T-helper 9 cell (primary cell): ENCODE data around the gene SMIM10L1.

Experiments used
- DNase-seq: peaks from one replicate; pipeline ENCODE4 v3.0.0-alpha.2; 2020
- total RNA-seq, 2 donors: gene quantifications; one replicate each; lab custom pipeline; 2026; lab: John Stamatoyannopoulos, UW

SMIM10L1 gene
- total RNA-seq = 27.8 to 32.7 reads per million in 2 donors

DNA sequence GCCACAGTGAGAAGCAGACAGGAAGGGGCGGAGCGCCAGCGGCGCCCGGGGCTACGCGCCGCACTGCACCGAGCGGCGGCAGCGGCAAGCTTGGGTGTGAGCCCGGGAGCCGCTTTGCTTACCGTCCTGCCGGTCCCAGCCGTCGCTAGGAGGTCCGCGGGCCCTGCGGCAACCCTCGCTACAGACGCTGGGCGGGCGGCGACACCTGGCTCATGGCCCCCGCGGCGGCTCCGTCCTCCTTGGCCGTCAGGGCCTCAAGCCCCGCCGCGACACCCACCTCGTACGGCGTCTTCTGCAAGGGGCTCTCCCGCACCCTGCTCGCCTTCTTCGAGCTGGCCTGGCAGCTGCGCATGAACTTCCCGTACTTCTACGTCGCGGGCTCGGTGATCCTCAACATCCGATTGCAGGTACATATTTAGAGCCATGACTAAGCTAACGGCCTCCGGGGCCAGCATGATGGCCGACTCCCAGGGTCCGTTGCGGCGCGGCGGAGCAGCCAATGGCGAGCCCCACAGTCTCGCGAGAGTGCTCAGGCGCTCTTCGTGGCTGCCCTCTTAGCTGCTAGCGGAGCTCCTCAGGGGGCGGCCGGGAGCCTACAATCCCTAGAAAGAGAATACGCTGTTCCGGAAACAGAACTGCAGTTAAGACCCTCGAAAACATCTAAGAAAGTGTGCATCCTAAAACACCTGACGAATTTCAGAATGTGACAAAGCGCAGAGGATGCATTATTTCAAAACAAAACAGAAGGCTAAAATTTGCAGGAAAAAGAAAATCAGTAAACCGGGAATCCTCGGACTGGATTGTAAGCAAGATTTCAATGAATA, at the start of gene SMIM10L1:
TSS of gene SMIM10L1 (plus strand) at position 50 of the 824 bp plus-strand sequence. CDS start at position 213, 163 bp downstream.
- DNase-seq = peak; percentile 81

GRCh38 chr12:11130382-11130781, 40.6 kb upstream of the SMIM10L1 start:
- no peak for DNase-seq

DNA sequence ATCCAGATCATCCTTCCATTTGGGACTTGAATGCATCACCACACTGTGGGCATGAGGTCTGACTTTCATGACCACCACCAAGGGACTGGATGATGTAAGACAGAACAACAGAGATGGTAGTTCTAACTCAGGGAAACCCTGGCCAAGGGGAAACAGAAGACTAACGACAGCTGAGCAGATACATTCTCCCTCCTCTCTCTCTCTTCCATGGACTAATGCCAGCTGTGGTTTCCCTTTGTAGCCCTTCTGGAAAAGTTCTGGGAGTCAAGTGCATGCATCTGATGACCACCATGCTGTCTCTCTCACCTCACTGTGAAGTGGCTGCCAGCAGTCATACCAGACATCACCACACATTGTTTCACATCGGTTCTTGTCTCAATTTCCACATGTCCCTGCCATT, 40.0 kb upstream of the SMIM10L1 start:
- no peak for DNase-seq

DNA sequence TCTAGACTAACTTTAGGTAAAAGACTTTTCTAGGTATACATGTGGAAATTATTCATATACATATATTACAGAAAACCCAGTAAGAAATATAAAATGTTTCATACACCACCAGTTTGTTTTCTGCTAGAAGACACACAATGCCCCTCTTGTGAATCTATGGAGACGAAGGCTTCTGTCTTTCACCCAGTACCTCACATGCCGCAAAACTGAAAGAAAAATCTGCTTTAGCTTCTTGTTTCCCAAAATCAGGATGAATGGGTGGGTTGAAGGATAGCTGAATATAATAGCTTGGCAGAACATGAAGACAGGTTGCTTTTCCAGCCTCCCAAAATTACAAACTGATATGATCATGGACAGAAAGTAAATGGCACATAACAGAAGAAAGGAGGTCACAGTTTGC, 37.8 kb upstream of the SMIM10L1 start:
- DNase-seq = no peak

DNA sequence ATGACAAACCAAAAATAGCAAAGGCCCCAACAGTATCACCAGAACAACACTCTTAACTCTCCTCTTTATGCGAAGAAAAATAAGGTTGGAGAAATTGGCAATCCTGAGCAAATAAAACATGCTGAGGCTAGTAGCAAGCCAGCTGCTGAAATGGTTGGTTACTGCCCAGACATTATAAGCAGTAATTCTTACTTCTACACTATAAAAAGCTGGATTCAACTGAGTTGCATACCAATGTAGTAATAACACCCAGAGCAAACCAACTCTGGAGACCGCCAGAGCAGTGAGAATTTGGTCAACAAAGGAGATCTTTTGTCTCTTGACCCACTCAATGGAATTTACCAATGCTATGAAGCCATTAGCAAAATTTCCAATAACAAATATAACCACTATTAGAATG, 37.2 kb upstream of the SMIM10L1 start:
- no peak for DNase-seq

DNA sequence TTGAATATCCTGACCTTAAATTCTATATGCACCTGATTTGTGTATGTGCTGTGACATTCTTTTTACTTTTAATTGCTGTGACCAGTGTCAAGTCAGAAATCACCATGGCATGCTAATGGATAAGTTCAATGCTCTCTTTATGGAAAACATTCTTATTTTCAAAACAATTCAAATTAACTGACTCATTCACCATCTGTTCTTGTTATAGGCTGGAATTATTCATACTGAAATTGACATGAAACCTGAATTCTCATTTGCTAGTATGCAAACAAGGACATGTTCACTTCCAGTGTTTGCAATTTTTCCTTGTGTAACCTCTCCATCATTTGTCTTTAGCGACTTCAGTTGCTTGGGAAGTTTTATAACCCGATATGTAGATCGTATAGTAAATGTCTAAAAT, 36.7 kb upstream of the SMIM10L1 start, which contains the start of gene TAS2R30:
TSS of gene TAS2R30 (minus strand) at position 340 of the 400 bp plus-strand sequence. CDS start 400 bp downstream, outside the sequence.
- no peak for DNase-seq

DNA sequence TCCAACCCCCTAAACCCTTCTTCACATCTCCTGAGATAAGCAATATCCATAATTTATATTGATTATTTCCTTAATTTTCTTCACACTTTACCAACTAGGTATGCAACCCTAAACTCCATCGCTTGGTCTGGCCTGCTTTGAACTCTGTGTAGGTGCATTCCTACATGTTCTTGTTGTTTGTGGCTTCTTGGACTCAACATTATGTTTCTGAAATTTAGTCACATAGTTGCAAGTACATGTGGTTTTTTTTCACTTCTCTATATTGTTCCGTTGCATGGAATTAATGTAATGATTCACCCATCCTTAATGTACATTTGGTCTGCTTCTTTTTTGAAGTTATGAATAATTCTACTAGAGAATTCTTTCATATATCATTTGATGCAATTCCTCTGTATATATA, 34.9 kb upstream of the SMIM10L1 start:
- DNase-seq = no peak

- DNase-seq = no peak
Measured at GRCh38 chr12:11143352-11143751, 27.6 kb upstream of the SMIM10L1 start.

DNA sequence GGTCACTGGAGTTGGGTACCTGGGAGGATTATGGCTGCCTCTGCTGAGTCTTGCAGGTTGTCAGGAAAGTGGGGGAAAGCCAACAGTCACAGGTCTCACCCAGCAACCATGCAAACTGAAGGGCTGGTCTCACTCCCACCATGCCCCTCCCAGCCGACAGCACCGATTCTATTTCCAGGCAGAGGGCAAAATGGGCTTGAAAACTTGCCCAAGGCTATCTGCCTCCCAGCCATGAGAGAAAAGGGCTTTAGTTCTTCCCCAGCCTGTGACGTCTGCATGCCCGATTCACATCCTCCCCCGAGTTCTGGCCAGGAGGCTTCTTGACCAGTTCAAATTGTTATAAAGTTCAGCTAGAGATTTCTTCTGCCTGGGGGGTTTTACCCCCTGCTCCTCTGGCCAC, 26.7 kb upstream of the SMIM10L1 start:
- no peak for DNase-seq

- DNase-seq = no peak
Measured at GRCh38 chr12:11147420-11147819, 23.6 kb upstream of the SMIM10L1 start.

GRCh38 chr12:11150832-11151231, 20.2 kb upstream of the SMIM10L1 start:
- no peak for DNase-seq

GRCh38 chr12:11152725-11153124, 18.3 kb upstream of the SMIM10L1 start:
- DNase-seq = no peak

GRCh38 chr12:11154400-11154925, 16.5 kb upstream of the SMIM10L1 start:
- DNase-seq = no peak

- DNase-seq = no peak
Measured at GRCh38 chr12:11158885-11159444, 12.0 kb upstream of the SMIM10L1 start.

DNA sequence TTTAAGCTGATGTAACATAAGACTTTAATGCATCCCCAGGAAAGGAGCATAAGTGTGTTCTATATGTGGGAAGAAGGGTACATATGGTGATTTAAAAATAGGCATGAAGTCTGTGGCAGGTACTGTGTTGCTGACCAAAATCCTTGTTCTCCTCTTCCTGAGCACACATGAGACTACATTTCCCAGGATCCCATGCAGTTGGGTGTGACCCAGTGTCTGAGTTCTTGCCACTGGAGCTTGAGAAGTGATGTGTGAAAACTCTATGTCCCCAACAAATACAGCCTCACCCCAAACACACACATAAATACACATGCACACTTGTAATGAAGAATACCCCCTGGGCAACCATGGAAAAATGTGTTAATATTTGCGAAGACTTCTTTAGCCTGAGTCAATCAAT, 8.5 kb upstream of the SMIM10L1 start:
- DNase-seq = no peak

- no peak for DNase-seq
Measured at GRCh38 chr12:11164384-11164783, 6.6 kb upstream of the SMIM10L1 start.

DNA sequence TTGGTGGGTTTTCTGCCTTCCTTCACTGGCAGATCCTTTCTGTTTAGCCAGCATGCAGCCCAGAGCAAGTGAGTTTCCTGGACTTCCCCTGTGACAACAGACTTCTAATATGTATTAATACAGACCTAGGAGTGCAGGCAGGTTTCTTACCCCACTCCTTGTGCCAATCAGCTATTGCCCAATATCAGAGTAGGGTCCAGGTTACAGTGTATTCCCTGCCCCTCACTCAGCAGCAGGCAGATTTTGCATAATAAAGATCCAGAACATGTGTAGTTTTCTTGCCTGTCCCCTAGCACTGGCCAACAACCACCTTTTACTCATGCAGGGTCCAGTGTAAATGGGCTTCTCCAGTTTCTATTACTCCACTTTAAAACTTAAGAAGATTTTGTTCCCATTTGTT, 4.7 kb upstream of the SMIM10L1 start:
- no peak for DNase-seq

- no peak for DNase-seq
Measured at GRCh38 chr12:11170810-11171144, 217 bp upstream of the SMIM10L1 start.

GRCh38 chr12:11171969-11172675, 1.1 kb downstream of the SMIM10L1 start:
- DNase-seq = no peak

GRCh38 chr12:11174022-11174421, 3.0 kb downstream of the SMIM10L1 start:
- DNase-seq = no peak

- no peak for DNase-seq
Measured at GRCh38 chr12:11178250-11178649, 7.3 kb downstream of the SMIM10L1 start.

DNA sequence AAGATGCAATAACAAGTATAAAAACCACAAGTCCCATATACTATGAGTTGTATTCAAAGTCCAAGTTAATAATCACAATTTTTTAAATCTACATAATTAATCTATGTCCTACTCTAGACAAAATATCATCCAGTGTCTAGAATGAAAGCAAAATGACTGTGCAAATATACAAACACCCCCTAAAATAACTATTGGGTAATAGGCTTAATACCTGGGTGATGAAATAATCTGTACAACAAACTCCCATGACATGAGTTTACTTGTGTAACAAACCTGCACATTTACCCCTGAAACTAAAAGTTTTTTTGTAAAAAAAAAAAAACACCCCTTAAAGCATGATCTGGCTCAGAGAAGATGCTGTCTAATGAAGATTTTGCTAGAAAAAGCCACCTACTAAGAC, 11.5 kb downstream of the SMIM10L1 start:
- DNase-seq = no peak

DNA sequence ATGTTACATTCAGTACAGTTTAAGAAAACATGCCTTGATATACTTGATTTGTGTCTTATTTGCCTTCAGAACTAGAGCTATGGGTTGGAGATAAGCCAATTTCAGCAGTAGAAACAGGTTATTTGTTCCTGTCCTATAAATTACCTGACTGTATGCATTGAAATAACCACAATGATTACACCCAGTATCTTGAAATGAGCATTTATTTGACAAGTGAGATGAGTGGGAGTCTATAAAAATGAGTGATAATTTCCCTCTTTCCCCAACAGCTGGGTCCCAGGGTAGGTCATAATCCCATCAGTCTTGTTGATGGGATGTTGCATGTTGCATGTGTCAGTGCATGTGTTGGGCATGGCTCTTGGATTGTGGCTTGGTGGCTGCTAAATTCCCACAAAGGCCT, 12.0 kb downstream of the SMIM10L1 start:
- no peak for DNase-seq

DNA sequence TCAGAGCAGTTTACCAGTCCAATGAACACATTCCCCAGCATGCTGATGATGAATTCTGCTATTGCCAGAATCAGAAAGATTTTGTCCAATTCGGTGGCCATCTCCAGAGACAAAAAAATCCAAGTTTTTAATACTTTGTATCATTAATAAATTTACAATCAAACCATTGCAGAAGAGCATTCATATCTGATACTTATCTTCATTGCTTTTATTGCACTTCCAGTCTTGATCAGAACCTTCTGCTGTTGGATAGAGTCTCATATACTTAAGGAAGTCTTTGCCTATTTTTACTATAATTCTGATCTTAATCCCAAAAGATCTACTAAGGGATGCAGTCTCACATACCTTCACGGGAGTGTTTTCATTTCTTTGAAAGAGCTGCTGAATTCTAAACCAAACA, 15.8 kb downstream of the SMIM10L1 start, which contains the start of gene TAS2R42:
TSS of gene TAS2R42 (minus strand) at position 101 of the 400 bp plus-strand sequence. CDS start at position 101, 0 bp downstream.
- DNase-seq = no peak
